Stomach (tissue), 9 donors: ENCODE results near the gene PLD4. TPM values are rescaled to one million over a fixed set of nuclear protein-coding genes. Genes with fewer than 3 reads are reported as not detected.

Source experiments
- DNase-seq, 2 donors: peaks; one replicate each; pipeline versions ENCODE4 v3.0.0 to v3.0.0-alpha.2; 2013 to 2019
- H3K27ac ChIP-seq, 5 donors: fragments of 200-600 bp in 4 of 5; sonication (generic) in 4 of 5; one replicate each; pipeline ENCODE4 v1.5.1; 2013 to 2019; ENCODE audit warnings: mild to moderate bottlenecking in 1 of 5, moderate library complexity in 1 of 5
- H3K27me3 ChIP-seq, 3 donors: fragments of 200-600 bp; sonication (generic); one replicate each; pipeline ENCODE4 v1.5.1; 2017 to 2019; ENCODE audit warnings: mixed run types in 1 of 3
- H3K36me3 ChIP-seq, 4 donors: fragments of 200-600 bp; sonication (generic); 1 replicate in 3 of 4; 2 replicates in 1 of 4; pipeline ENCODE4 v1.5.1; 2016 to 2019
- H3K4me1 ChIP-seq, 4 donors: fragments of 200-600 bp; sonication (generic); one replicate each; pipeline ENCODE4 v1.5.1; 2016 to 2019
- H3K4me3 ChIP-seq, 4 donors: fragments of 200-600 bp; sonication (generic) in 3 of 4; one replicate each; pipeline ENCODE4 v1.5.1; 2016 to 2019; ENCODE audit warnings: mild to moderate bottlenecking in 1 of 4
- H3K9me3 ChIP-seq, 4 donors: fragments of 200-600 bp; sonication (generic); one replicate each; pipeline ENCODE4 v1.5.1; 2016 to 2019
- CTCF ChIP-seq, 7 experiments: fragments of 450-650 bp in 4 of 7; fragments of 200-600 bp in 3 of 7; sonication (generic) in 3 of 7; IDR thresholded peaks; one replicate each; pipeline ENCODE4 v1.5.1; 2016 to 2019; ENCODE audit warnings: antibody characterized with exemption in 7 of 7, control low read depth in 2 of 7, mild to moderate bottlenecking in 1 of 7
- EP300 ChIP-seq: sonication (generic); formaldehyde crosslinking; IDR thresholded peaks from one replicate; pipeline ENCODE4 v1.6.1; 2017; ENCODE audit warnings: antibody characterized with exemption
- POLR2A ChIP-seq, 4 donors: fragments of 450-650 bp; IDR thresholded peaks; one replicate each; pipeline ENCODE4 v1.6.1; 2016; ENCODE audit warnings: antibody characterized with exemption in 4 of 4, control low read depth in 2 of 4, mild to moderate bottlenecking in 1 of 4, moderate library complexity in 1 of 4
- POLR2AphosphoS5 ChIP-seq, 3 donors: sonication (generic); formaldehyde crosslinking; IDR thresholded peaks; one replicate each; pipeline ENCODE4 v1.6.1; 2016; ENCODE audit warnings: antibody characterized with exemption in 3 of 3
- whole genome bisulfite sequencing, 5 donors: extraction: QIAGEN DNeasy Blood & Tissue Kit in 3 of 5; methylation state at CpG; one replicate each; pipeline versions ENCODE4 v1.1.5 to v1.1.7; 2013 to 2018; 5-methylcytosine and 5-hydroxymethylcytosine counted together
- intact Hi-C: fragments of 100-400 bp; cut with DNase I; formaldehyde crosslinking; loops from one replicate; pipeline ENCODE4 v1.15.1; 2023; ENCODE audit warnings: low total_unique reads
- polyA plus RNA-seq, 3 donors: library from polyadenylated mRNA; stranded (reverse); fragments of 200-250 nt; gene quantifications; one replicate each; pipeline ENCODE4 v1.2.3, GENCODE V29; 2013
- total RNA-seq, 5 donors: library from RNA; depleted of rRNA; stranded (reverse); fragments of >200 nt; gene quantifications; one replicate each; pipeline versions ENCODE4 v1.1.0 to v1.2.3, GENCODE V29; 2014 to 2016
- donor health status: healthy with polysubstance abuse.
- donor health status: Bipolar disorder and iron deficiency.
- donor health status: healthy.

PLD4 gene
- total and polyA plus RNA-seq, 8 donors: 0.14 to 2.6 (median 1.2) TPM; not detected in 4

- no peak overlapping the region for H3K27ac ChIP-seq
- peaks cover 0 to 31% (median 0%) of the 10 kb centered on the region in 3 donors for H3K27me3 ChIP-seq
- intact Hi-C loops: no loop called here
- 0 to 8% (median 6%) methylated on average over 1 of the region's 1 CpG for WGBS, 5 donors
- DNase-seq: peak in 1 of 2 donors; percentile 2
- H3K9me3 ChIP-seq: peaks cover 3 to 17% (median 9%) of the 10 kb centered on the region in 4 donors
- no peaks in the 10 kb centered on the region for H3K4me1 ChIP-seq
- H3K4me3 ChIP-seq: no peak overlapping the region
- TF ChIP-seq POLR2A (IDR thresholded peaks at IDR 0.05) (no peak), EP300 (no peak), POLR2AphosphoS5 (IDR thresholded peaks at IDR 0.05) (no peak), CTCF (IDR thresholded peaks at IDR 0.05) (no peak)
- H3K36me3 ChIP-seq: no peaks in the 10 kb centered on the region
These were observed 16.4 kb upstream of the PLD4 start for GRCh38 chr14:104908303-104908702.

GRCh38 chr14:104912053-104912452, 12.6 kb upstream of the PLD4 start:
- H3K4me1 ChIP-seq: no peaks in the 10 kb centered on the region
- 81 to 87% (median 86%) methylated on average over 3 of the region's 3 CpGs for WGBS, 5 donors
- no peaks in the 10 kb centered on the region for H3K36me3 ChIP-seq
- DNase-seq: no peak
- no peak overlapping the region for H3K27ac ChIP-seq
- peaks cover 0 to 14% (median 0%) of the 10 kb centered on the region in 3 donors for H3K27me3 ChIP-seq
- intact Hi-C loops: no loop called here
- no peak for TF ChIP-seq POLR2A (IDR thresholded peaks at IDR 0.05)
- TF ChIP-seq CTCF (IDR thresholded peaks at IDR 0.05): no peak
- no peak for TF ChIP-seq EP300
- no peak for TF ChIP-seq POLR2AphosphoS5 (IDR thresholded peaks at IDR 0.05)
- H3K9me3 ChIP-seq: peaks cover 3 to 17% (median 9%) of the 10 kb centered on the region in 4 donors
- no peak overlapping the region for H3K4me3 ChIP-seq

DNA sequence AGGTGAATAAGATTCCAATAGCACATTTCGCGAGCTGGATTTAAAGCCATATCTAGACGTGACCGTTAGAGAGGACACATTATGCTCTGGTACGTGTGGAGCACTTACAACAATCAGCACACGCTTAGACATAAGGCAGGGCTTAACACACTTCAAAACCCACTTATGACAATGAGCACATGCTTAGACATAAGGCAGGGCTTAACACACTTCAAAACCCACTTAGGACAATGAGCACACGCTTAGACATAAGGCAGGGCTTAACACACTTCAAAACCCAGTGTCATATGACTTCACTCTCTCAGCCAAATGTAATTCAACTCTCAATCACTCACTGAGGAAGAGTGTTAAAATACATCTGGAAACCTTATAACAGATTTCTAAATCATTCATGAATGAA, 11.2 kb upstream of the PLD4 start:
- H3K4me3 ChIP-seq: no peak overlapping the region
- peaks cover 0 to 14% (median 0%) of the 10 kb centered on the region in 3 donors for H3K27me3 ChIP-seq
- WGBS, 5 donors: 88 to 94% (median 91%) methylated on average over 7 of the region's 7 CpGs
- intact Hi-C loops: no loop called here
- peaks cover 3 to 17% (median 9%) of the 10 kb centered on the region in 4 donors for H3K9me3 ChIP-seq
- no peak for DNase-seq
- no peaks in the 10 kb centered on the region for H3K4me1 ChIP-seq
- TF ChIP-seq POLR2AphosphoS5 (IDR thresholded peaks at IDR 0.05) (no peak), CTCF (IDR thresholded peaks at IDR 0.05) (no peak), EP300 (no peak), POLR2A (IDR thresholded peaks at IDR 0.05) (no peak)
- H3K36me3 ChIP-seq: no peaks in the 10 kb centered on the region
- H3K27ac ChIP-seq: no peak overlapping the region

DNA sequence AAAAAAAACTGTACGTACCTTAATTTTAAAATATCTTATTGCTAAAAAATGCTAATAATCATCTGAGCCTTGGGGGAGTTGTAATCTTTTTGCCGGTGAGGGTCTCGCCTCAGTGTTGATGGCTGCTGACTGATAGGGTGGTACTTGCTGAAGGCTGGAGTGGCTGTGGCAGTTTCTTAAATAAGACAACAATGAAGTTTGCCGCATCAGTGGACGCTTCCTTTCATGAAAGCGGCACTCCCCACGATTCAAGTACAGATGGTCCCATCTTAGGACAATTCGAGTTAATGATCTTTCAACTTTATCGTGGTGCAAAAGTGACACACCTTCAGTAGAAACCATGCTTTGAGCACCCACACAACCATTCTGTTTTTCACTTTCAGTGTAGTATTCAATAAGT, 7.6 kb upstream of the PLD4 start:
- H3K27ac ChIP-seq: no peak overlapping the region
- intact Hi-C loops: no loop called here
- 88 to 93% (median 91%) methylated on average over 9 of the region's 9 CpGs for WGBS, 5 donors
- no peak overlapping the region for H3K4me3 ChIP-seq
- no peaks in the 10 kb centered on the region for H3K36me3 ChIP-seq
- DNase-seq: no peak
- peaks cover 0 to 4% (median 3%) of the 10 kb centered on the region in 4 donors for H3K9me3 ChIP-seq
- TF ChIP-seq POLR2AphosphoS5 (IDR thresholded peaks at IDR 0.05) (no peak), CTCF (IDR thresholded peaks at IDR 0.05) (no peak), POLR2A (IDR thresholded peaks at IDR 0.05) (no peak), EP300 (no peak)
- H3K27me3 ChIP-seq: peaks cover 0 to 14% (median 0%) of the 10 kb centered on the region in 3 donors
- H3K4me1 ChIP-seq: no peaks in the 10 kb centered on the region
